Measurements from ENCODE around the gene COL9A1. TPM values are rescaled to one million over a fixed set of nuclear protein-coding genes. Genes with fewer than 3 reads are reported as not detected.

Gene COL9A1
- total and polyA plus RNA-seq, 2 of the 4 experiments (the other 2 are of a cell fraction), result not detected

GRCh38 chr6:70246118-70246517, 56.8 kb downstream of the COL9A1 start:
- Histone ChIP-seq H2BK15ac (ENCODE audit: low read depth, low read length) (no peak overlapping the region), H3K18ac (ENCODE audit: low read depth, low read length) (no peak overlapping the region), H2BK20ac (ENCODE audit: low read depth, low read length) (no peak overlapping the region), H3K79me1 (ENCODE audit: low read depth in 1 of 2, low read length in 2 of 2) (no peaks in the 10 kb centered on the region), H3K9me3 (ENCODE audit: control insufficient read depth, insufficient read depth, low read length) (no peaks in the 10 kb centered on the region), H3K4ac (ENCODE audit: low read depth, low read length) (no peak overlapping the region), H3K9me1 (ENCODE audit: insufficient read depth, low read length) (no peaks in the 10 kb centered on the region), H4K91ac (ENCODE audit: insufficient read depth, low read depth, low read length) (no peak overlapping the region), H2AK9ac (replicated peaks; ENCODE audit: low read depth, low read length, poor library complexity) (no peak overlapping the region), H3K14ac (replicated peaks; ENCODE audit: low read depth, low read length) (no peak overlapping the region), H3K4me1 (ENCODE audit: control insufficient read depth, insufficient read depth, low read length) (no peaks in the 10 kb centered on the region), H3K4me3 (ENCODE audit: insufficient read depth, low read depth, low read length) (no peak overlapping the region), H3K56ac (ENCODE audit: extremely low read depth, insufficient read depth, low read length) (no peak overlapping the region), H3K27me3 (ENCODE audit: control insufficient read depth, insufficient read depth, low read length) (no peaks in the 10 kb centered on the region), H2AFZ (replicated peaks; ENCODE audit: low read length, poor library complexity) (no peak overlapping the region), H3K4me2 (ENCODE audit: low read depth, low read length) (no peak overlapping the region), H2BK120ac (ENCODE audit: low read depth, low read length) (no peak overlapping the region), H4K8ac (ENCODE audit: low read depth in 2 of 2, low read length in 2 of 2) (no peak overlapping the region), H3K36me3 (ENCODE audit: control insufficient read depth, insufficient read depth, low read length) (no peaks in the 10 kb centered on the region), H4K5ac (ENCODE audit: low read depth, low read length) (no peak overlapping the region), H2BK5ac (ENCODE audit: low read depth, low read length, poor library complexity, severe bottlenecking) (no peak overlapping the region), H3K27ac (ENCODE audit: insufficient read depth, low read length) (no peak overlapping the region), H4K20me1 (ENCODE audit: insufficient read depth, low read length) (no peaks in the 10 kb centered on the region), H3K23ac (ENCODE audit: low read depth, low read length) (no peak overlapping the region), H3K9ac (ENCODE audit: low read depth, low read length) (no peak overlapping the region), H2AK5ac (ENCODE audit: low read depth, low read length) (no peak overlapping the region)
- WGBS, 2 experiments (ENCODE audit: extremely low coverage in 2 of 2, insufficient read length in 1 of 2), result no CpG with 5 or more reads among the region's 7 CpGs
- DNase-seq (no peak), ATAC-seq (ENCODE audit: low read depth) (no peak)
- ChIA-PET POLR2A (ENCODE audit: unreplicated experiment) (no interaction called here), CTCF (no interaction called here)
- in situ Hi-C loops (cut with MboI; ENCODE audit: low sequenced_read_pairs) (no loop called here), dilution Hi-C loops (cut with HindIII; ENCODE audit: low sequenced_read_pairs, unreplicated experiment) (no loop called here), intact Hi-C loops (cut with micrococcal nuclease) (no loop called here)
- no peak for TF ChIP-seq BHLHE40 (IDR thresholded peaks at IDR 0.05; ENCODE audit: low read depth, low read length)
- TF ChIP-seq USF2 (IDR thresholded peaks at IDR 0.05; ENCODE audit: low read depth, low read length), result no peak
- no TSS peak for BruUV-seq (replicated peaks)
